Measurements from ENCODE around the gene C2orf69. TPM values are rescaled to one million over a fixed set of nuclear protein-coding genes. Genes with fewer than 3 reads are reported as not detected.

Gene C2orf69
- total RNA-seq, 2 donors from 2014 or later: 8.0 to 9.5 TPM

DNA sequence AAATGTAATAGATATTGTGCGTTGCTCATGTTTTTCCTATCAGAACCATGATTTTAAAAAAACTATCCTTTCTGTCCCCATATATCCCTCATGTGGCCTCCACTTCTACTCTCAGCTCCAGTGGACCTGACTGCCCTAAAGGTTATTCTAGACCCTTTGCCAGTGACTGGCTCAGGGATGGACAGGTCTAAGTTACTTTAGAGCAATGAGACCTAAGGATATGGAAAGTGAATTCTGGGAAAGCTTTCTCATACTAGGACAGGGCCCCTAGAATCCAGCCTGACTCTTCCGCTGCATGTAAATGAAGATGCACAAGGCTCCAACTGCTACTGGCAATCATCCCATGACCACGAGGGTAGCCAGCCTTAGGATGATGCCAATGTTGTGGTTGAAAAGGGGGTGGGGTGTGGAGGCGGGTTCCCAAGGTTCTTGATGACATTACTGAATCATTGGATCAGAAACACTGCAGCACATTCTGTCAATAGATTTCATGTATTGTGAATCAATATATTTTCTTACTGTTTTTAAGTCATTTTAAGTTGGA is 21.3 kb downstream of the C2orf69 start:
- H3K4me3 ChIP-seq: no peak overlapping the region
- peaks cover 29% of the 10 kb centered on the region for H3K36me3 ChIP-seq
- no peaks in the 10 kb centered on the region for H3K27me3 ChIP-seq

DNA sequence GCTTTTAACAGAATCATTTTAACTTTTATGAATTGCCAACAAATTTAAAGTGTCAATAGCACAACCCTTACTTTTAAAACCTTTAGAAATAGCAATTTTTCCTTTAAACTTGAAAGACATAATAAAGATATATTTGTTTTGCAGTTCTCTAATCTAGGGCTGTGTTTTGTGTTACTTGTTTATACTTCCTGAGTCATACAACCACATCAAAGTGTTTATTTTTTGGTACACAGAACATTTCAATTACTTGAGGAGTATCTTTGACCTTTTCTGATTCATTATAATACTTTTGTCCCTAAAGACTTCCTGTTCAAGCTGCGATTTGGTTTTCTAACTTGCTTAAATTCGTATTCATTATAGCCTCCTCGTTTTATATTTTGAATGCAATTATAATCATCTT is 22.4 kb downstream of the C2orf69 start:
- TF ChIP-seq, protein P1, sequence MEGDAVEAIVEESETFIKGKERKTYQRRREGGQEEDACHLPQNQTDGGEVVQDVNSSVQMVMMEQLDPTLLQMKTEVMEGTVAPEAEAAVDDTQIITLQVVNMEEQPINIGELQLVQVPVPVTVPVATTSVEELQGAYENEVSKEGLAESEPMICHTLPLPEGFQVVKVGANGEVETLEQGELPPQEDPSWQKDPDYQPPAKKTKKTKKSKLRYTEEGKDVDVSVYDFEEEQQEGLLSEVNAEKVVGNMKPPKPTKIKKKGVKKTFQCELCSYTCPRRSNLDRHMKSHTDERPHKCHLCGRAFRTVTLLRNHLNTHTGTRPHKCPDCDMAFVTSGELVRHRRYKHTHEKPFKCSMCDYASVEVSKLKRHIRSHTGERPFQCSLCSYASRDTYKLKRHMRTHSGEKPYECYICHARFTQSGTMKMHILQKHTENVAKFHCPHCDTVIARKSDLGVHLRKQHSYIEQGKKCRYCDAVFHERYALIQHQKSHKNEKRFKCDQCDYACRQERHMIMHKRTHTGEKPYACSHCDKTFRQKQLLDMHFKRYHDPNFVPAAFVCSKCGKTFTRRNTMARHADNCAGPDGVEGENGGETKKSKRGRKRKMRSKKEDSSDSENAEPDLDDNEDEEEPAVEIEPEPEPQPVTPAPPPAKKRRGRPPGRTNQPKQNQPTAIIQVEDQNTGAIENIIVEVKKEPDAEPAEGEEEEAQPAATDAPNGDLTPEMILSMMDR (IDR thresholded peaks at IDR 0.05): no peak
- H3K4me1 ChIP-seq: no peaks in the 10 kb centered on the region

More for the DNA sequence above, 21.3 kb downstream of the C2orf69 start:
- Histone ChIP-seq H3K27ac (no peak overlapping the region), H3K4me1 (no peaks in the 10 kb centered on the region), H3K9me3 (no peaks in the 10 kb centered on the region)
- DNase-seq (ENCODE audit: low spot score): no peak
- TF ChIP-seq, protein P1 (IDR thresholded peaks at IDR 0.05): no peak

DNA sequence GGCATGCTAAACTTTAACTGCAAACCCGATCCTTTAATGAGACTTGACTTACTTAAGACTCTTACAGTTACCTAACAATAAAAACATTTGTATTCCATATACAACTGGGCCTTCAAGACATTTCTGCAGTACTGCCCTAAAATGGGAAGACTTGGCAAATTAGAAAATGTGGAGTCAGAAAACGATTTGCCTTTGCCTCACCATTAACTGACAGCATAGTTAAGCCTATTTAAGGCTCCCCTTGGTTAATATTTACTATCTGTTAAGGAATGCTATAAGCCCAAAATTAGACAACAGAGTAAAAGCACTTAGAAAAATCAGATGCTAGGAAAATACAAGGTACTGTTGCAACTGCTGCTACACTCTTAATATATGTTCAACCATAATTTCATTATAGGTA is 25.5 kb downstream of the C2orf69 start:
- DNase-seq (ENCODE audit: low spot score): no peak
- no peaks in the 10 kb centered on the region for H3K4me1 ChIP-seq
- no peak overlapping the region for H3K4me3 ChIP-seq
- H3K9me3 ChIP-seq: no peaks in the 10 kb centered on the region
- peaks cover 33% of the 10 kb centered on the region for H3K36me3 ChIP-seq
- no peaks in the 10 kb centered on the region for H3K27me3 ChIP-seq
- H3K27ac ChIP-seq: no peak overlapping the region
- TF ChIP-seq, protein P1 (IDR thresholded peaks at IDR 0.05): no peak

More for the DNA sequence above, 22.4 kb downstream of the C2orf69 start:
- no peak for DNase-seq (ENCODE audit: low spot score)
- Histone ChIP-seq H3K27ac (no peak overlapping the region), H3K36me3 (peaks cover 32% of the 10 kb centered on the region), H3K9me3 (no peaks in the 10 kb centered on the region), H3K27me3 (no peaks in the 10 kb centered on the region), H3K4me3 (no peak overlapping the region)

DNA sequence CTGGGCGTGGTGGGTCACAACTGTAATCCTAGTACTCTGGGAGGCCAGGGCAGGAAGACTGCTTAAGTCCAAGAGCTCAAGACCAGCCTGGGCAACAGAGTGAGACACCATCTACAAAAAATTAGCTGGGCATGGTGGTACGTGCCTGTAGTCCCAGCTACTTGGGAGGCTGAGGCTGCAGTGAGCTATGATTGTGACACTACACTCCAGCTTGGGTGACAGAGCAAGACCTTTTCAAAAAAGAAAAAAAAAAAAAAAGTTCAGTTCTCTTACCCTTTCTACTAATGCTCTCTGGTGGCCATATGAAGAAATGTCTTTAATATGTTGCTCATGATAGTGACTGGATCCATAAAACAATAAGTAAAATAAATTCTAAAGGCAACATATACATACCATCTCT is 29.3 kb downstream of the C2orf69 start:
- TF ChIP-seq, protein P1 (IDR thresholded peaks at IDR 0.05): no peak
- Histone ChIP-seq H3K27ac (no peak overlapping the region), H3K27me3 (no peaks in the 10 kb centered on the region), H3K4me1 (no peaks in the 10 kb centered on the region), H3K36me3 (peaks cover 23% of the 10 kb centered on the region), H3K4me3 (no peak overlapping the region), H3K9me3 (no peaks in the 10 kb centered on the region)
- no peak for DNase-seq (ENCODE audit: low spot score)

- no peak for DNase-seq (ENCODE audit: low spot score)
- peaks cover 29% of the 10 kb centered on the region for H3K36me3 ChIP-seq
- no peaks in the 10 kb centered on the region for H3K4me1 ChIP-seq
- TF ChIP-seq, protein P1 (IDR thresholded peaks at IDR 0.05): no peak
- H3K27me3 ChIP-seq: no peaks in the 10 kb centered on the region
- H3K27ac ChIP-seq: no peak overlapping the region
- no peaks in the 10 kb centered on the region for H3K9me3 ChIP-seq
- H3K4me3 ChIP-seq: no peak overlapping the region
These were observed 32.3 kb downstream of the C2orf69 start for GRCh38 chr2:199943373-199943772.

DNA sequence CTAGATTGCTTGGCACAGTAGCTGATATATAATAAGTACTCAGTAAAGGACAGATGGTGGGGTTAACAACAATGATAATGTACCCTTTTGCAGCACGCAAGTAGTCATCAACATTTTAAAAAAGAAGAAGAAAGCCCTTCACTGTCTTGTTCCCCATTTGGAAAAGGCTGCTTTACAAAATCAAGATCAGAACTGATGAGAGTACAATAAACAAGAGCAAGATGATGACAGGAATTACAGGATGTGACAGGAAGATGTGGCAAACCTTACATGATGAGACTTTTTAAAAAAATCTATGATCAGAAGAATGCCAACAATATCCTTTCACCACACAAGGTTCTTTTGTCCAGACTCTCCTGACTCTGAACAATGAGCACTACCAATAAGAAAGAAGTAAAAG is 35.1 kb downstream of the C2orf69 start:
- Histone ChIP-seq H3K4me1 (no peaks in the 10 kb centered on the region), H3K4me3 (no peak overlapping the region), H3K27ac (no peak overlapping the region), H3K36me3 (peaks cover 20% of the 10 kb centered on the region), H3K9me3 (no peaks in the 10 kb centered on the region), H3K27me3 (no peaks in the 10 kb centered on the region)
- TF ChIP-seq, protein P1 (IDR thresholded peaks at IDR 0.05): no peak
- DNase-seq (ENCODE audit: low spot score): no peak
